Transverse colon (tissue), 4 donors: ENCODE measurements around the gene OLIG2. TPM values are rescaled to one million over a fixed set of nuclear protein-coding genes. Genes with fewer than 3 reads are reported as not detected.

Experiments used
- DNase-seq: peaks from one replicate; pipeline ENCODE4 v3.0.0-alpha.2; 2019
- H3K27ac ChIP-seq, 4 donors: fragments of 200-600 bp; sonication (generic); 2 replicates each; pipeline ENCODE4 v1.5.1; 2016 to 2018; ENCODE audit warnings: inconsistent platforms in 4 of 4
- H3K27me3 ChIP-seq: fragments of 200-600 bp; sonication (generic); 2 replicates; pipeline ENCODE4 v1.5.1; 2017; ENCODE audit warnings: inconsistent platforms
- H3K36me3 ChIP-seq, 4 donors: fragments of 200-600 bp; sonication (generic); 2 replicates each; pipeline ENCODE4 v1.5.1; 2017 to 2019; ENCODE audit warnings: inconsistent platforms in 4 of 4
- H3K4me1 ChIP-seq, 4 donors: fragments of 200-600 bp; sonication (generic); 2 replicates each; pipeline ENCODE4 v1.5.1; 2017 to 2020; ENCODE audit warnings: inconsistent platforms in 4 of 4
- H3K4me3 ChIP-seq, 4 donors: fragments of 200-600 bp; sonication (generic); 1 replicate in 1 of 4; 2 replicates in 3 of 4; pipeline versions ENCODE4 v1.5.1 to v1.6.1; 2017 to 2019; ENCODE audit warnings: inconsistent platforms in 4 of 4
- H3K9me3 ChIP-seq, 2 donors: fragments of 200-600 bp; sonication (generic); 2 replicates each; pipeline ENCODE4 v1.5.1; 2017 to 2019; ENCODE audit warnings: inconsistent platforms in 2 of 2
- EP300 ChIP-seq: sonication (generic); formaldehyde crosslinking; IDR thresholded peaks from one replicate; pipeline ENCODE4 v1.6.1; 2017; ENCODE audit warnings: antibody characterized with exemption, low read depth
- POLR2A ChIP-seq: fragments of 450-650 bp; IDR thresholded peaks from one replicate; pipeline ENCODE4 v1.6.1; 2016; ENCODE audit warnings: antibody characterized with exemption, mild to moderate bottlenecking, moderate library complexity
- POLR2AphosphoS5 ChIP-seq, 3 donors: sonication (generic); formaldehyde crosslinking; IDR thresholded peaks; one replicate each; pipeline ENCODE4 v1.6.1; 2016; ENCODE audit warnings: antibody characterized with exemption in 3 of 3
- WGBS, 2 donors: methylation state at CpG; one replicate each; pipeline ENCODE4 v1.1.5; 2018; ENCODE audit warnings: low coverage in 1 of 2; 5-methylcytosine and 5-hydroxymethylcytosine counted together
- in situ Hi-C, 4 donors: fragments of 200-750 bp; cut with MboI; loops; one replicate each; pipeline versions ENCODE4 v1.15.0 to v1.15.1; 2017; ENCODE audit warnings: low sequenced_read_pairs in 3 of 4, low pct_ligation_motif_present in 1 of 4, low pct_unique_long_range_greater_than_20kb in 1 of 4
- intact Hi-C: fragments of 100-400 bp; cut with DNase I; formaldehyde crosslinking; loops from one replicate; pipeline ENCODE4 v1.15.1; 2023; ENCODE audit warnings: low total_unique reads
- total RNA-seq, 4 donors: library from RNA; depleted of rRNA; stranded (reverse); fragments of >200 nt; gene quantifications; one replicate each; pipeline ENCODE4 v1.1.0, GENCODE V29; 2016
- TF ChIP-seq, protein P1 (sequence below), 5 experiments: fragments of 200-600 bp in 3 of 5; fragments of 450-650 bp in 2 of 5; sonication (generic) in 3 of 5; IDR thresholded peaks; 1 replicate in 2 of 5; 2 replicates in 3 of 5; pipeline ENCODE4 v1.5.1; 2016 to 2017; ENCODE audit warnings: antibody characterized with exemption in 5 of 5, inconsistent platforms in 3 of 5, mild to moderate bottlenecking in 2 of 5, moderate library complexity in 1 of 5

Gene OLIG2
- total RNA-seq, 4 donors from 2014 or later, result not detected

DNA sequence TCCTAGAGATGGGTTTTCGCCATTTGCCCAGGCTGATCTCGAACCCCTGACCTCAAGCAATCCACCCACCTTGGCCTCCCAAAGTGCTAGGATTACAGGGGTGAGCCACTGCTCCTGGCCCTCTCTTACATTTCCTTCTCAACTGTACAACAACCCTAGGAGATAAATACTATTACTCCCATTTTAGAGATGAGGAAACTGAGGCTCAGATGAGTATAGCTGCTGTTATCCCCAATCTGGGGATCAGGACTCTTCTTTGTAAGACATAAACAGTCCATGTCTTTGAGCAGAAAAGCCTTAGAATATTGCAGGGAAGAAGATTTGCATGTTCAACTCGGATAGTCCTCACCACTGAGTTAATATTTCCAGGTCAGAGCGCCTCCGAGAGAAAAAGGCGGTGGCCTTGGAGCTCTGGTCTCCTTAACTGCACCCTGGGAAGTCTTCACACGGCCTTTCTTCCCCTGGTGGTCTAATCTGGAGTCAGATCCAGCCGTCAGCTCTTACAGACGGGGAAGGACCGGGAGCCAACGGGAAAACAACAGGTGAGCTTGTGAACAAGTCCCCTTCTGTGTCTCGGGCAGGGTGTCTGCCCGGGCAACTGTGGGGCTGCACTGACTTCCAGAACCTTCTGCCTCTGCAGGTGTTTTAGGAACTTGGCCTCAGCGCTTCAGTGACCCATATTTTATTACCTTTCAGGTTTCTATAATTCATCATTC, 38.3 kb downstream of the OLIG2 start:
- in situ Hi-C loops (no loop called here), intact Hi-C loops (no loop called here)
- DNase-seq, result no peak
- TF ChIP-seq POLR2A (no peak), EP300 (no peak), POLR2AphosphoS5 (IDR thresholded peaks at IDR 0.05) (no peak)
- TF ChIP-seq, protein P1, sequence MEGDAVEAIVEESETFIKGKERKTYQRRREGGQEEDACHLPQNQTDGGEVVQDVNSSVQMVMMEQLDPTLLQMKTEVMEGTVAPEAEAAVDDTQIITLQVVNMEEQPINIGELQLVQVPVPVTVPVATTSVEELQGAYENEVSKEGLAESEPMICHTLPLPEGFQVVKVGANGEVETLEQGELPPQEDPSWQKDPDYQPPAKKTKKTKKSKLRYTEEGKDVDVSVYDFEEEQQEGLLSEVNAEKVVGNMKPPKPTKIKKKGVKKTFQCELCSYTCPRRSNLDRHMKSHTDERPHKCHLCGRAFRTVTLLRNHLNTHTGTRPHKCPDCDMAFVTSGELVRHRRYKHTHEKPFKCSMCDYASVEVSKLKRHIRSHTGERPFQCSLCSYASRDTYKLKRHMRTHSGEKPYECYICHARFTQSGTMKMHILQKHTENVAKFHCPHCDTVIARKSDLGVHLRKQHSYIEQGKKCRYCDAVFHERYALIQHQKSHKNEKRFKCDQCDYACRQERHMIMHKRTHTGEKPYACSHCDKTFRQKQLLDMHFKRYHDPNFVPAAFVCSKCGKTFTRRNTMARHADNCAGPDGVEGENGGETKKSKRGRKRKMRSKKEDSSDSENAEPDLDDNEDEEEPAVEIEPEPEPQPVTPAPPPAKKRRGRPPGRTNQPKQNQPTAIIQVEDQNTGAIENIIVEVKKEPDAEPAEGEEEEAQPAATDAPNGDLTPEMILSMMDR (IDR thresholded peaks at IDR 0.05), result no peak
- Histone ChIP-seq H3K4me1 (no peaks in the 10 kb centered on the region), H3K4me3 (no peak overlapping the region), H3K27ac (no peak overlapping the region), H3K9me3 (peaks cover 0 to 2% of the 10 kb centered on the region in 2 donors), H3K27me3 (peaks cover 67% of the 10 kb centered on the region), H3K36me3 (no peaks in the 10 kb centered on the region)
- WGBS, 2 donors, result 0 to 47% methylated on average over 1 to 14 of the region's 14 CpGs

DNA sequence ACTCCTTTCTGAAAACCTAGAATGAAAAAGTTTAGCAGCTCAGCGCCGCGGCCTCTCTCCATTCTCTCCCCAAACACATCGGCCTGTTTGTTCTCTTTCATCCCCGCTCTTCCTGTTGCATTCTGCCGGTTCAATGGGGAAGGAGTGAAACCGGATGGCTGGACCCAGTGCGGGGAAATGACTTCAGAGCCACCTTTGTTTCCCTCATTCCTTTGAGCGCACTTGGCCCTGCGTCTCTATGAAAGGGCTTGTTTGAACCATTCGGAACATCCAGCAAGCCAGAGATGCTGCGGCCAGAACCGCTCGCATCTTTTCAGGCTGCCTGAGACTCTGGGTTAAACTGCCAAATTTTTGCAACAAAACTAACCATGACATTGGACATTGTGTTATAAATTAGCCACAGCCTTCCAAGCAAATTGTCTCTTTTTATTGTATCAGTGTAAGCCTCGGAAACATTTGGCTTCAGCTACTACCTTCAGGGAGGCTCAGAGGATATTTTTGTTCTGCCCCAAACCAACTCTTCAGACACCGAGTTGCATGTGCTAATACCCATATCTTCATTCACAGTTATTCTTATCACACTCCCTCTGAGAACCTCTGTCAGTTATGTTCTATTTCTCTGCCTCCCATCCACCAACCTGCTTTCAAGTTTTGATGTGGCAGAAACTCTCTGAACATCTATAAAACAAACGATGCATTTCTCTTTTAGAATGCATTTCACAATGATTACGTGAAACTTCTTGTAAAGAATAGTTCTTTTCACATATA, 39.1 kb downstream of the OLIG2 start:
- Histone ChIP-seq H3K4me3 (no peak overlapping the region), H3K9me3 (peaks cover 0 to 6% of the 10 kb centered on the region in 2 donors), H3K27me3 (peaks cover 75% of the 10 kb centered on the region), H3K36me3 (no peaks in the 10 kb centered on the region), H3K27ac (no peak overlapping the region), H3K4me1 (peaks cover under 1 to 2% (median 1%) of the 10 kb centered on the region in 4 donors)
- no peak for DNase-seq
- intact Hi-C loops, result no loop called here
- TF ChIP-seq EP300 (no peak), POLR2A (no peak), POLR2AphosphoS5 (IDR thresholded peaks at IDR 0.05) (no peak)
- TF ChIP-seq, protein P1 (IDR thresholded peaks at IDR 0.05), result no peak
- in situ Hi-C loops, result no loop called here
- WGBS, 2 donors, result 18 to 34% methylated on average over 10 to 18 of the region's 18 CpGs

DNA sequence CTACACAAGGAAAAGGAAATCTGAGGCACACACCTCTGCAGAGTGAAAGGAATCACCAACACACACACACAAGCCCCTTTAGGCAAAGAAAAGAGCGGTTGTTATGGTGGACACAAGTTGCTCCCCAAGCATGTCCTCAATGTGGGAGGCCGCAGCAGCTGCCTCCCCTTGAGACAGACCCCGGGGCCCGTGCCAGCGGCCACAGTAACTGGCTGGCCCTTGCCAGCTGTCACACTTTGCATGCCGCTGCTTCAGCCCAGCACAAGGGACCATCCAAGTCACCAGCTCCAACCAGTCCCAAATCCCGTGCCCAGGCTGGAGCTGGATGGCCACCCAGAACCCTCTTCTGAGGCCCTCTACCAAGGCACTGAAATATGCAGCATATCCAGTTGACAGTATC, 41.3 kb downstream of the OLIG2 start:
- H3K9me3 ChIP-seq, result peaks cover 0 to 6% of the 10 kb centered on the region in 2 donors
- peaks cover 97% of the 10 kb centered on the region for H3K27me3 ChIP-seq
- H3K36me3 ChIP-seq, result no peaks in the 10 kb centered on the region
- 90% methylated on average over 7 of the region's 7 CpGs; no CpG with 5 or more reads in 1 of the 2 donors for WGBS, 2 donors
- H3K4me3 ChIP-seq, result no peak overlapping the region
- H3K27ac ChIP-seq, result no peak overlapping the region
- H3K4me1 ChIP-seq, result peaks cover 11 to 23% (median 21%) of the 10 kb centered on the region in 4 donors
- TF ChIP-seq POLR2A, result no peak
- no peak for TF ChIP-seq EP300
- TF ChIP-seq, protein P1 (IDR thresholded peaks at IDR 0.05), result no peak
- TF ChIP-seq POLR2AphosphoS5 (IDR thresholded peaks at IDR 0.05), result no peak
- intact Hi-C loops, result no loop called here
- DNase-seq, result no peak
- in situ Hi-C loops, result no loop called here

DNA sequence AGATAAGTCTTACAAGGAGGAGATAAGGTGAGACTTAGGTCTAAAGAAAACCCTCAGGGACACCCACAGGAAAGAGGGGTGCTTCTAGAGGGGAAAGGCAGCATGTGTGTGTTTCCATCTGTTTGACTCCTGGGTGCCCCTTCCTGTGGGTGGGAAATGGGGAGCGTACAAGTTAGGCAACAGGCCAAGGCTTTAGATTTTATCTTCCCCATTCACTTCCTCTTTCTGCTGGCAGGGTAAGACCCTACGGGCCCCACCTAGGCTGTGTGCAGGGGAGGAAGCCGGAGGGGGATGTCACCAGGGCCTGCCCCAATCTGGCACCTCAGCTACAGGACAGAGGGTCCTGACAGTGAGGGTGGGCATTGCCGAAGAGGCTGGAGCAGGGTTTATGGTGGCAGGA, 41.7 kb downstream of the OLIG2 start:
- in situ Hi-C loops, result no loop called here
- TF ChIP-seq POLR2AphosphoS5 (IDR thresholded peaks at IDR 0.05), result no peak
- no peak for TF ChIP-seq EP300
- TF ChIP-seq, protein P1 (IDR thresholded peaks at IDR 0.05), result no peak
- TF ChIP-seq POLR2A, result no peak
- intact Hi-C loops, result no loop called here
- H3K27me3 ChIP-seq, result peaks cover 100% of the 10 kb centered on the region
- peaks cover 0 to 6% of the 10 kb centered on the region in 2 donors for H3K9me3 ChIP-seq
- no peak for DNase-seq
- WGBS, 2 donors, result 46% methylated on average over 4 of the region's 4 CpGs; no CpG with 5 or more reads in 1 of the 2 donors
- H3K4me3 ChIP-seq, result no peak overlapping the region
- H3K27ac ChIP-seq, result no peak overlapping the region
- peaks cover 11 to 25% (median 24%) of the 10 kb centered on the region in 4 donors for H3K4me1 ChIP-seq
- H3K36me3 ChIP-seq, result no peaks in the 10 kb centered on the region
